ENCODE results near the gene TUBB4A.
"Not testable (repeated sequence)": the region's sequence is repeated elsewhere in the genome, so short reads cannot be mapped to it uniquely, and the experiment has no call there.

Gene TUBB4A

DNA sequence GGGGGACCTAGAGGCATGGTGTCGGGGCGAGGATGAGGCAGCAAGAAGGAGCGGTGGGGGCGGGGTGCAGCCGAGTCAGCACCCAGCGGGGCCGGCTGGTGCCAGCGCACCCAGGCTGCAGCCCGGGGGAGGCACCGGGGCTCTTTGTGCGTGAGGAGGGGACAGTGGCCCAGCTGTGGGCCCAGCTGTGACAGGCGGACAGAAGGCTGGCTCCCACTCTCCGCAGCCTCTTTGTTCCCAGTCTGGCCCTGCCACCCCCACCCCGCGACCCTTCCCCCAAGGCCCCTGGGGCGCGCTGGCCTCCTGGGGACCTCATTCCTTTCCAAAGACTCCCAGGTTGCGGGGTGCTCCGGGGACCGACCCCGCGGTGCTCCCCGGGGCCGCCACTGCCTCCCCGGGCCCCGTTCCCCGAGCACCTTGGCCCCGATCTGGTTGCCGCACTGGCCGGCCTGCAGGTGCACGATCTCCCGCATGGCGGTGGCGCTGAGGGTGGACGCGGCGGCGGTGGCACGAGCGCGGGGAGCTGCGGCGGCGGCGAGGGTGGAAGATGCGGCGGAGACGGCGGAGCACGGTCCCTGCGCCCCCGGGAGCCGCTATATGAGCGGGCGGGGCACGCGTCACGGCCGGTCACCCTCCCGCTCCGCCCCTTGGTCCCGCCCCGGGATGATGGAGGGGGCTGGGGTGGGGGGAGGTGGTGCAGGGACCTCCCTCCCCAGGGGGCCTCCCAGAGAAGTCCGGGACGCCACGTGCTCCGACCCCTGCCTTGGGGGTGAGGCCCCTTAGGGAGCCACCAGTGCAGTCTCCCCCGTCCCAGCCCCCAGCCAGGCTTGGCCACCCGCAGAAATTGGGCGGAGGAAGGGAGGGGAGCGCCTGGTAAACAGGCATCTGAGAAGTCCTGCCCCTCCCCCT is at the start of gene TUBB4A:
Gene TUBB4A (minus strand): TSS at position 570 of the 909 bp plus-strand sequence. CDS start 97 bp downstream, at position 473.
- DNase-seq (ENCODE audit: low spot score) = peak; percentile 32

DNA sequence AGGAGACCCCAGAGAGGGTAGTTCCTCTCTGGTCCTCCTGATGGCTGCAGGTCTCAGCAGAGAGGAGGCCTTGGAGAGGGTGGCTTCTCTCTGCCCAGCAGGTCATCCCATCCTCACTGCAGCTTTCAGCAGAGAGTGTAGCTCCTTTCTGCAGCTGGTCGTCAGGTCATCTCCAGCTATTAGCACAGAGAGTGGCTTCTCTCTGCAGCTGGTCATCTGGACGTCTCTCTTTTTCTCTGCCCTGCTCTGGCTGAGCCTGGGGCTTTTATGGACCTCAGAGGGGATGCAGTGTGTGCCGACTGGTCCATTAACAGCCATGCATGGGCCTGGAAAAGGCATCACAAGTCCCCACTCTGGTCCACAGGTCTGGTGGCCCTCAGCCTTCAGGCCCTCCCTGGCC is 49.0 kb upstream of the TUBB4A start:
- no peak for DNase-seq (ENCODE audit: low spot score)

DNA sequence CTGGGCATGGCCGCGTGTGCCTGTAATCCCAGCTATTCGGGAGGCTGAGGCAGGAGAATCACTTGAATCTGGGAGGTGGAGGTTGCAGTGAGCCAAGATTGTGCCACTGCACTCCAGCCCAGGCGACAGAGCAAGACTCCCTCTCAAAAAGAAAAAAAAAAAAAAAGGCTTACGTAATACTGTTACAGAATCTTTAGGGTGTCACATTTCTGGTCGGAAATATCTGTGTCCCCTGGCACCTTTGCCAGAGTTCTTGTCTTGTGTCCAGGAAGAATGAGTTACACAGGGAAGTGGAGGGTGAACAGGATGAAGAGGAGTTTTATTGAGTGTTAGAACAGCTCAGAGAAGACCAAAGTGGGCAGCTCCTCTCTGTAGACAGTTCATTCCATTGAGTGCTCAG is 48.6 kb upstream of the TUBB4A start:
- DNase-seq (ENCODE audit: low spot score) = not testable (repeated sequence)

DNA sequence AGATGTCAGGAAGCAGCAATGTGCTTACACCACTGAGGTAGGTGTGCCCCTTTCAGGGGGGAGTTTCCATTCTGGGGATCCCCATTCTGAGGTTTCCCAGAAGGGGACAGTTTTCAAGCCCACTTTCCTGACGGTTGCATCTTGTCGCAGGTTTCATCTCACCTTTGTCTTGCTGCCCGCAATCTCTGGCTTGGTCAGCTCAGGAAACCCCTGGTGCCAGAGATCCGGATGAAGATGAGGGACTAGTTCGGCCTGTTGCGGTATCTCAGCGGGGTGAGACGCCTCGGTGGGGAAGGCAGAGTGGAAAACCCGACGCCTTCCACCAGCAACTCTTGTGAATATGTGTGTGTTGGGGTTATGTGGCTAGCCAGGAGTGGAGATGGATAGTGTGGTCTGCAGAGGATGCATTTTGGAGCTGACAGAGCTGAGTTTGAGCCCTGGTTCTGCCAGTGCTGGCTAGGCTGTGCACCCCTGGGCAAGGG is 41.8 kb upstream of the TUBB4A start:
- no peak for DNase-seq (ENCODE audit: low spot score)

DNA sequence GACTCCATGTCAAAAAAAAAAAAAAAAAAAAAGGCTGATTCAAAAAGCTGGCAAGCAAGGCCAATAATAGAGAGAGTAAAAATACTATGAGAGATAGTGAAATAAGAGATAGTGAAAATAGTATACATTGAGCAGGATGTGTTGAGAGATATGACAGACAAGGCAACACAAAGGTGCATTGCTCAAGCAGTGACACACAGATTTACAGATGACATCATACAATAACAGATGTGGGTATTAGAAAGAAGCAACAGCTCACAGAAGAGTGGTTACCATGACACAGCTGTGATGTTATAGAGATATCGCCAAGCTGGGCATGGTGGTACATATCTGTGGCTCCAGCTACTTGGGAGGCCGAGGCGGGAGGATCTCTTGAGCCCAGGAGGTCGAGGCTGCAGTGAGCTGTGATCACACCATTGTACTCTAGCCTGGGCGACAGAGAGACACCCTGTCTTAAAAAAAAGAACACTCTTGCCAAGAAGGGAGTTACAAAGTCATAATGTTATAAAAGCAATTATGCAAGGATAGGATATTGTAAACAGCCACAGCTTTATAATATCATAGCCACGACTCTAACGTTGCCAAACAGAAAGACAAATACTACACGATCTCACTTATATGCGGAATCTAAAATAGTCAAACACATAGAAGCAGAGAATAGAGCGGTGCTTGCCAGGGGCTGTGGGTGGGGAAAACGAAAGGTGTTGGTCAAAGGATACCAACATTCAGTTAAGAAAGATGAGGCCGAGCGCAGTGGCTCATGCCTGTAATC is 39.0 kb upstream of the TUBB4A start:
- DNase-seq (ENCODE audit: low spot score) = no peak

DNA sequence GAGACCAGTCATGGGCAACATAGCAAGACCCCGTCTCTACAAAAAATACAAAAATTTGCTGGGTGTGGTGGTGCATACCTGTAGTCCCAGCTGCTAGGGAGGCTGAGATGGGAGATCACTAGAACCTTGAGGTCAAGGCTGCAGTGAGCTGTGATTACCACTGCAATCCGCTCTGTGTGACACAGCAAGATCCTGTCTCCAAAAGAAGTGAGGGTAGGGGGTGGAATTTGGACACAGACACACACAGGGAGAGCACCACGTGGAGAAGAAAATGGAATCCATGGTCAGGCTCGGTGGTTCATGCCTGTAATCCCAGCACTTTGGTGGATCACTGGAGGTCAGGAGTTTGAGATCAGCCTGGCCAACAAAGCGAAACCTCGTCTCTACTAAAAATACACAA is 37.4 kb upstream of the TUBB4A start:
- no peak for DNase-seq (ENCODE audit: low spot score)

DNA sequence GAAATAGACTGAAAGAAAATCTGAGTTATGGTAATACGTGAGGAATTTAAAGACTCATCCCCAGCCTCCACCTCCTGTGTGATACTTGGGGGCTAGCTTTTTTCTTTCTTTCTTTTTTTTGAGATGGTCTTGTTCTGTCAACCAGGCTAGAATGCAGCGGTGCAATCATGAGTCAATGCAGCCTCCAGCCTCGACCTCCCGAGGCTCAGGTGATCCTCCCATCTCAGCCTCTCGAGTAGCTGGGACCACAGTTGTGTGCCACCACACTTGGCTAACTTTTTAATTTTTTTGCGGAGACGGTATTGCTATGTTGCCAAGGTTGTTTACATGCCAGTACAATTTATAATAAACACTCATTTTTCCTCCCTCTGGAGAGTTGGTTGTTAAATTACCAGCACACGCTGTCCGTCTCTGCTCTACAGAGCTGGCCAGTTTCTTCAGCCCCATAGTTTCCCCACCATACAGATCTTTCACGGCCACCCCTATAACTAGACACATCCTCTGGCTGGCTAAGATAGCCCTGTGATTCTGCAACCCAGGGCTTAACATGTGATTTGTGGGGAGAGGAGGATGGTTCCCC is 33.5 kb upstream of the TUBB4A start:
- no peak for DNase-seq (ENCODE audit: low spot score)

DNA sequence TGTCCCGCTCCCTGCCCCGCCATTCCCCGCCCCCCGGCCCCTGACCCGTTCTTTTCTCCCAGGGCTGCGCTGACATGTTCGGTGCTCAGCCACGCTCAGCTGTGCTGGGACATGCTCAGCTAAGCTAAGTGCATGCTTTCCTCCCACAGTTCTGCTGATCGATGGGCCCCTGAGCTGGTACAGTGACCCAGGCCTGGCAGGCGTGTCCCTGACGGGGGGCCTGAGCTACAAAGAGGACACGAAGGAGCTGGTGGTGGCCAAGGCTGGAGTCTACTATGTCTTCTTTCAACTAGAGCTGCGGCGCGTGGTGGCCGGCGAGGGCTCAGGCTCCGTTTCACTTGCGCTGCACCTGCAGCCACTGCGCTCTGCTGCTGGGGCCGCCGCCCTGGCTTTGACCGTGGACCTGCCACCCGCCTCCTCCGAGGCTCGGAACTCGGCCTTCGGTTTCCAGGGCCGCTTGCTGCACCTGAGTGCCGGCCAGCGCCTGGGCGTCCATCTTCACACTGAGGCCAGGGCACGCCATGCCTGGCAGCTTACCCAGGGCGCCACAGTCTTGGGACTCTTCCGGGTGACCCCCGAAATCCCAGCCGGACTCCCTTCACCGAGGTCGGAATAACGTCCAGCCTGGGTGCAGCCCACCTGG is 32.5 kb upstream of the TUBB4A start:
- DNase-seq (ENCODE audit: low spot score) = no peak

DNA sequence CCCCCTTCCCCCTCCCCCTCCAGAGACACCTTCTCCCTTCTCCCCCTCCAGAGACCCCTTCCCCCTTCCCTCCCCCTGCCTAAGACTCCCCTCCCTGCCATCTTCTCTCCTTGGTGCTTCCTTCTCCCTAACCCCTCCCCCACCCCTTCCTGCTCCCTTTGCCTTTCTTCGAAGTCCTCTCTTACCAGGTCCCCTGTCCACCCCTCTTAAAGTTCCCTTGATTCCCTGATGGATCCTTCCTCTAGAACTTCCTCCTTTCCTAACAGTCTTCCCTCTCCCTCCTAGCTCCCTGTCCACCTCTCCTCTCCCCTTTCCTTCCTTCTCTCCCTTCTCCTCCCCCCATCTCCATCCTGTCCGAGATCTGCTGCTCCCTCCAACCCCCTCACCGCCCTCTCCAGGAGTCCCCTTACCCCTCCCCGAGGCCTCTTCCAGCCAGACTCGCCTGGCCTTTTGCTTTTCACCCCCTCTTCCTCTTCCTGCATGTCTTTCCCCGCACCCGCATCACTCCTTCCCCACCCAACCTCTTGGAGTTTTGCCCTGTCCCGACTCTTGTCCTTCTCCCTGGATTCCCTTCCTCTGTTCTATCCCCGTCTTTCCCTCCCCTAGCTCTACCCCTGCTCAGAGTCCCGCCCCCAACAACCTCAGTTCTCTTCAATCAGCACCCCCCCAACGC is 31.8 kb upstream of the TUBB4A start:
- DNase-seq (ENCODE audit: low spot score) = no peak

DNA sequence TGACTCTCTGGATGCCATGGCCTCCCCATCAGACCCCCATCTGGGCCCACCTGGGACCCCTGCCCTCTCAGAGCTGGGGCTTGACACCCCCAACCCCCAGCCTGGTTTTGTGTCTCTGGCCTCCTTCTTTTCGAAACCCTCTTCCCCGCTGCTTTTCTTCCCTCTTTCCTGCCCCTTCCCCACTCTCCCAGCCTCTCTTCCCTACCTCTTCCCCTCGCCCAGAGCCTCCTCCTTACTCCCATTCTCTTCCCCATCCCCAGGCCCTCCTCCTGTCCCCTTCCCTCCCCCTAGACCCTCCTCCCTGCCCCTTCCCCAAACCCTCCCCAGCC is 30.9 kb upstream of the TUBB4A start:
- DNase-seq (ENCODE audit: low spot score) = no peak

DNA sequence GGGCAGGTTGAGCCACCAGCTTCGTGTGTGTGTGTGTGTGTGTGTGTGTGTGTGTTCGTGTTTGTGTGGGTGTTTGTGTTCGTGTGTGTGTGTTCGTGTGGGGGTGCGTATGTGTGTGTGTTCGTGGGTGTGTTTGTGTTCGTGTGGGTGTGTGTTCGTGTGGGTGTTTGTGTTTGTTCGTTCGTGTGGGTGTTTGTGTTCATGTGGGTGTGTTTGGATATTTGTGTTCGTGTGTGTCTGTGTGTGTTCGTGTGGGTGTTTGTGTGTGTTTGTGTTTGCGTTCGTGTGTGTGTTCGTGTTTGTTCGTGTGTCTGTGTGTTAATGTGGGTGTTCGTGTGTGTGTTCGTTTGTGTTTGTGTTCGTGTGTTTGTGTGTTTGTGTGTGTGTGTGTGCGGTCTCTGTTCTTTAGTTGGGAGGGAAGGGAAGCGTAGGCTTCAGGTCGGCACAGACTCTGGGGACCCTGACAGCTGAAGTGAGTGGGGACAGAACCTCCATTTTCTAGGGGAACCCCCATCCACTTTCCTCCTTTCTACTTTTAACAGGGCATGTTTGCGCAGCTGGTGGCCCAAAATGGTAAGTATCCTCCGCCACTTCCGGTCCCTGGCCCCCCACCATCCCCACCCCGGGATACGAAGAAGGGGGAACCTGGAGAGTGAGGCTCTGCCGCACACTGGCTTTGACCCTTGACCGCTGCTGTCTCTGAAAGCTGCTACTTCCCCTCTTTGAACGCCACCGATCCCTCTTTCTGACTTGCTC is 30.3 kb upstream of the TUBB4A start:
- no peak for DNase-seq (ENCODE audit: low spot score)

DNA sequence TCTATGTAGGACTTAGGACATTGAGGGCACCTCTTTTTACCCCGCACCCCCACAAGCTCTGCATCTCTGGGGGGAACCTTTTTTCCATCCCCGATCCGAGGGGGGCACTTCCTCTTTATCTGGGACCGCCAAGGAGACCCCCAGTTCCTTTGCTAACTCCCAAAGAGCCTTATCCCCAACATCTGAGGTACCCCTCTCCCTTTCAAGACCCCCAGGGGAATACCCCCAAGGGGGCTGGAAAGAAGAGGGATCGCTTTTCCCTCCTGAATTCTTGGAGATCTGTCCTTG is 29.8 kb upstream of the TUBB4A start:
- DNase-seq (ENCODE audit: low spot score) = no peak

DNA sequence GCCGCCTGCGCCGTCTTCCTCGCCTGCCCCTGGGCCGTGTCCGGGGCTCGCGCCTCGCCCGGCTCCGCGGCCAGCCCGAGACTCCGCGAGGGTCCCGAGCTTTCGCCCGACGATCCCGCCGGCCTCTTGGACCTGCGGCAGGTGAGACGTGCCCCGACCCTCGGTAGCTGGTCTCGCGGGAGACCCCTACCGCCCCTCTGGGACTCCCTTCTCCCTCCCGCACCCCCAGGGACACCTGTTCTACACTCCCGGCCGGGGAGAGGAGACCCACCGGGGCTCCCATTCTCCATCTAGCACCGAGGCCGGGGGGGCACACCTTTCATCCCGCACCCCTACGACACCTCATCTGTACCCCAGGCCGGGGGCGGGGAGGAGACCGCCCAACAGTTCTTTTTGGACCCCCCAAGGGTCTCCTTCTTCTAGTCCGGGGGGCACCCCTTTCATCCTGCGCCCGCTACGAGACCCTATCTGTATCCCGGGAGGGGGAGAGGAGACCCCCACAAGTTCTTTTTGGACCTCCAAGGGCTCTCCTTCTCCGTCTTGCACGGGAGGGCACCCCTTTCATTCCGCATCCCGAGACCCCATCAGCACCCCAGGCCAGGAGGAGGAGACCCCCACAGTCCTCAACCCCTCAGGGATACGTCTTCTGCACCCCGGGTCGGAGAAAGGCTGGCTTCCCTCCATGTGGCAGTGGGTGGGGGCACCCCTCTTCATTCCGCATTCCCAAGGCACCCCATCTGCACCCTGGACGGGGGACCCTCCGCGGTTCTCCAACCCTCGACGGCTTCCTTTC is 29.2 kb upstream of the TUBB4A start:
- no peak for DNase-seq (ENCODE audit: low spot score)

DNA sequence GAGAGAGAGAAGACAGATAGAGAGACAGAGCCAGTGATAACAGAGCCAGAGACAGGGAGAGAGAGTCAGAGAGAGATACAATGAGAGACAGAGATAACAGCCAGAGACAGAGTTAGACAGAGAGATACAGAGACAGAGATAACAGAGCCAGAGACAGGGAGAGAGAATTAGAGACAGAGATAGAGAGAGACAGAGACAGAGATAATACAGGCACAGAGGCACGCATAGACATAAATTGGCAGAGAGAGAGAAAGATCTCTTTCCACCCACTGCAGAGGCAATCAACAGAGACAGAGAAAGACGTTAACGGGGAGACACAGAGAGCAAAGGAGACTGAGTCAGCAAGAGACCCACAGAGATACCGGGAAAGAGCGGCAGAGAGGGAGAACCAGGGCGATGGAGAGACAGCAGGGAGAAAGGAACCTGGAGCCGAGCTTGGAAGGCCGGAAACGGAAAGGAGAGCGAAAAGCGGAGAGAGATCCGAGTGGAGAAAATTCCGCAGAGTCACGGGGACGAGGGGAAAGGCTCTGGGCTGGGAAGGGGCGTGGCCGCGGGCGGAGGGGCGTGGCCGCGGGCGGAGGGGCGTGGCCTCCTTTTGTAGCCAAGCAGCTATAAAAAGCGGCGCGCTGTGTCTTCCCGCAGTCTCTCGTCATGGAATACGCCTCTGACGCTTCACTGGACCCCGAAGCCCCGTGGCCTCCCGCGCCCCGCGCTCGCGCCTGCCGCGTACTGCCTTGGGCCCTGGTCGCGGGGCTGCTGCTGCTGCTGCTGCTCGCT is 28.5 kb upstream of the TUBB4A start, which contains the start of gene TNFSF9:
Gene TNFSF9 (plus strand): TSS at position 641 of the 777 bp plus-strand sequence. CDS start 11 bp downstream, at position 652.
- DNase-seq (ENCODE audit: low spot score) = peak; percentile 95

DNA sequence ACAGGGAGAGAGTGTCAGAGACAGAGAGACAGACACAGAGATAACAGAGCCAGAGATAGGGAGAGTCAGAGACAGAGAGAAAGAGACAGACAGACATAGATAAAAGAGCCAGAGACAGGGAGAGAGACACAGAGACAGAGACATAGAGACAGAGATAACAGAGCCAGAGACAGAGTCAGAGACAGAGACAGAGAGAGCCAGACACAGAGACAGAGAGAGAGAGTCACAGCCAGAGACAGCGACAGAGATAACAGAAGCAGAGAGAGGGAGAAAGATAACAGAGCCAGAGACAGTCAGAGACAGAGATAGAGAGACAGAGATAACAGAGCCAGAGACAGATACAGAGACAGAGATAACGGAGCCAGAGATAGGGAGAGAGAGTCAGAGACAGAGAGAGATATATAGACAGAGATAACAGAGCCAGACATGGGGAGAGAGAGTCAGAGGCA is 27.9 kb upstream of the TUBB4A start:
- no peak for DNase-seq (ENCODE audit: low spot score)

DNA sequence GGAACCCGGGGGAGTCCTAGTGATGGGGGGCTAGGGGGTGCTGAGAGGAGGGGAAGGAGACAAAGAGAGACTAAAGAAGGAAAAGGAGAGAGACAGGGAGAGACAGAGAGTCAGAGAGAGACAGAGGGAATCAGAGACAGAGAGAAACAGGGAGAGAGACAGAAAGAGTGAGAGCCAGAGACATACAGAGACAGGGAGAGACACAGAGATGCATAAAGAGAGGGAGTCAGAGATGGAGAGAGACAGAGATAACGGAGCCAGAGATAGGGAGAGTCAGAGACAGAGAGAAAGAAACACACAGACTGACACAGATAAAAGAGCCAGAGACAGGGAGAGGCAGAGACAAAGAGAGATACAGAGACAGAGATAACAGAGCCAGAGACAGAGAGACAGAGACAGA is 27.2 kb upstream of the TUBB4A start:
- DNase-seq (ENCODE audit: low spot score) = no peak

DNA sequence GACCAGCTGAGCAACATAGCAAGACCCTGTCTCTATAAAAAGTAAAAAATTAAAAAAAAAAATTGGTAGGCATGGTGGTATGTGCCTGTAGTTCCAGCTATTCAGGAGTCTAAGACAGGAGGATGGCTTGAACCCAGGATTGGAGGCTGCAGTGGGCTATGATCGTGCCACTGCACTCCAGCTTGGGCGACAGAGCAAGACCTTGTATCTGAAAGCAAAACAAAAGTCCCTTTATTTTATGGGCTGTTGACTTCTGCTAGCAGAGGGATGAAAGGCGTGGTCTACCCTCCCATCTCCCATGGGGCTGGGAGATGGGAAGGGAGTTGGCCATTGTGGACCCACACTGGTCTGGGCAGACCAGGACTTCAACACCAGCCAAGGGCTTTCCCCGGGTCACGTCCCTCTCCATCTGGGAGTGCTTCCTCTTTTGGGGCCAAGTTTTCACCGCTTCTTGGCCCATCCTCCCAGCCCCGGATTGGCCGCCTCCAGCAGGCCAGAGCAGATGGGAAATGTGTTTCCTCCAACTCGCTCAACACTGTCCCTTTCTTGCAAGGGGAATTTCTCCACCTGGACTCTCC is 26.5 kb upstream of the TUBB4A start:
- no peak for DNase-seq (ENCODE audit: low spot score)

DNA sequence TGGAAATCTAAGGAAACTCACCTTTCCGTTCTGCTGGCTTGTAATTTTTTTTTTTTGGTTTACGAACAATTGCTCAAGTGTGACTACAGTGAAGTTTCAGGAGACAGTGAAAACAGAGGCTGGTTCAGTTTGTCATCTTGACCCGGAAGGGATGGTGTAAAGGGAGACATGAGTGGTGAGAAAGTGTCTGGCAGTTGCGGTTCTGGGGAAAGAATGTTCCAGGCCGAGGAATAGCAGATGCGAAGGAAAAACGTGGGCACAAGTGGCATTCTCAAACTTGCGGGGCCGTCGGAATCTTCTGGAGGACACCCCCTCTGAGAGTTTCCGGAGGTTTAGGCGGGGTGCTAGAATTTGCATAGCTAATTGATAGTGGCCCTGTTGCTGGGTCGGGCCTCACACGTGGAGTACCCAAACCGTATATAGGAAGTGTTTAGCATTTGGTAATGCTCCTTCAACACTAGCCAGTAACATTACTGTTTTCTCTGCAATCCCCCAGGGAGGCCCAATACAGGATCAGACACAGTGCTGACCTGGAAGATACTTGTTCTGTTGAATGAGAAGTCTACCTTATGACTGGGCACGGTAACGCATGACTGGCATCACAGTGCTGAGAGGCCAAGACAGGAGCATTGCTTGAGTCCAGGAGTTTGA is 25.9 kb upstream of the TUBB4A start:
- DNase-seq (ENCODE audit: low spot score) = no peak

All from AG20443 (cell line).